GM19035 (cell line): ENCODE measurements around the gene ARPC4.
"Not testable (repeated sequence)": the region's sequence is repeated elsewhere in the genome, so short reads cannot be mapped to it uniquely, and the experiment has no call there.

ENCODE experiments used
- ATAC-seq: cut with Tn5 transposase; IDR thresholded peaks from one replicate; pipeline ENCODE4 v1.9.1; 2021; ENCODE audit not compliant: unreplicated experiment

Gene ARPC4

DNA sequence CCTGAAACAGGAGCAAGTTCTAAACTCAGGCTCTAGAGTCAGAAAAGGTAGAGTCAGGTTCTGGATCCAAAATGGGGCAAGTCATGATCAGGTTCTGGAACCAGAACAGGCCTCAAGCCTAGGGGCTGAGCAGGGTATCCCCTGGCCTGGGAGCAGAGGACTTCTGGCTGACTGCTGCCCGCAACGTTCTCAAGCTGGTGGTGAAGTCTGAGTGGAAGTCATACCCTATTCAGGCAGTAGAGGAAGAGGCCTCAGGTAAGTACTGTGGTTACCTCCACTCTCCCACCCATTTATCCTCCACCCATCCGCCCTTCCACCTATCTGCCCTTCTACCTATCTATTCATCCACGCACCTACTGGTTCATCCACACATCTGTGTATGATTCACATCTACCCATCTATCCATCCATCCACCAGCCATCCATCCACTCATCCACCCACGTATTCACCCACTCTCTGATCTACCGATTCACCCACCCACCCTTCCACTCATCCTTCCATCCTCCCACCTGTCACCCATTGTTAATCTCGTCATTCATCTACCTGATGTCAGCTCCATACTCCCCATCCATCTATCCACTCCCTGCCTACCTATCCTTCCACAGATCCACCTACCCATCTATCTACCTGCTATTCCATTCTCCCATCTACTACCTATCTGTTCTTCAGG, 25.9 kb downstream of the ARPC4 start:
- ATAC-seq, result no peak

DNA sequence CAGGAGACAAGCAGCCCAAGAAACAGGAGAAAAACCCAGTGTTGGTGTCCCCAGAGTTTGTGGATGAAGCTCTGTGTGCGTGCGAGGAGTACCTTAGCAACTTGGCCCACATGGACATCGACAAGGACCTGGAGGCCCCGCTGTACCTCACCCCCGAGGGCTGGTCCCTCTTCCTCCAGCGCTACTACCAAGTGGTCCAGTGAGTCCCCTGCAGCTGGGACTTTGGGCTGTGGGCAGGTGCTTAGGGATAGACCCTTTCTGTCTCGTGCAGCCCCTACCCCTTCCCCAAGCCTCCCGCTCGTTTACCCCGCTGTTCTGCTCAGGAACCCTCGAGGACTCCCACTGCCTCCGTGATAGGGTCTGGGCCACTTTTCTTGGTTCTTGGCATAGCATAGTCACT, 27.7 kb downstream of the ARPC4 start:
- ATAC-seq, result no peak

DNA sequence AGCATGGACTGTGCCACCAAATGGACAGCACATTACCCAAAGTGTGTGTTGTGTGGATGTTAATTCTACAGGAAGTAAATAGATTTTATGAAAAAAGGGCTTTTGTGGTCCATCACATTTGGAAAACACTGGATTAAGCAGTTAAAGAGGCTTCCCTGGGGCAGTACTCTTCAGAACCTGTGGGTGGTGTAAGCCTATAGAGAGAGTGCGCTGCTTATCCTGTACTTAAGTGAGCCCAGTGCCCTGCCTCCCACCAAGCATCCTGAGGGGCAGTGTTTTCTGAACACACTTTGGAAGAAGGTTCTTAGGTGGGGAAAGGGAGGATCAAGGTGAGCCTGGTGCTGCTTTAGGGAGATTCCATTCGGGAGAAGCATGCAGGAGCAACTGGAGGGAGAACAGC, 28.1 kb downstream of the ARPC4 start:
- no peak for ATAC-seq

- no peak for ATAC-seq
Measured at GRCh38 chr3:9825451-9826040, 32.7 kb downstream of the ARPC4 start.

DNA sequence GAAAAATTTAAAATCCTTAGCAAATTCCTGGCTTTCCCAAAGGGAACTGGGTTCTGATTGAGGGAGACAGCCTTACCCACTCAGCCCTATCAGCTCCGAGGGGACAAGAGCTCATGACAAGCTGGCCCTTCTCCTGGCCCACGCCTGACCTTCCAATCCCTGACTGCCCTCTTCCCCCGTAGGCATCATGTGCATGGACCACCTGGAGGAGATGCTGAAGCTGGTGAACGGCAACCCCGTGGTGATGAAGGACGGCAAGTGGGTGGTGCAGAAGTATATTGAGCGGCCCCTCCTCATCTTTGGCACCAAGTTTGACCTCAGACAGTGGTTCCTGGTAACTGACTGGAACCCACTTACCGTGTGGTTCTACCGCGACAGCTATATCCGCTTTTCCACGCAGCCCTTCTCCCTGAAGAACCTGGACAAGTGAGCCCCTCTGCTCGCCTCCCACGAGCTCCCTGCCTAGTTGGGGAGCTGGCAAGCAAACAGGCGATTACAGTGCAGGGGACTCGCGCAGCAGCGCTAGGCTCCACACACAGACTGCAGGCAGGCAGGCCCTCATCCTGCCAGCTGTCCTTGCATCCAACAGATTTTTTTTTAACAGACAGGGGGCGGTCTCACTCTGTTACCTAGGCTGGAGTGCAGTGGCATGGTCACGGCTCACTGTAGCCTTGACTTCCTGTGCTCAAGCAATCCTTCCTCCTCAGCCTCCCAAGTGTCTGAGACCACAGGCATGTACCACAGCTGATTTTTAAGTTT, 34.1 kb downstream of the ARPC4 start:
- ATAC-seq, result no peak

- no peak for ATAC-seq
Measured at GRCh38 chr3:9828801-9829755, 36.2 kb downstream of the ARPC4 start.

DNA sequence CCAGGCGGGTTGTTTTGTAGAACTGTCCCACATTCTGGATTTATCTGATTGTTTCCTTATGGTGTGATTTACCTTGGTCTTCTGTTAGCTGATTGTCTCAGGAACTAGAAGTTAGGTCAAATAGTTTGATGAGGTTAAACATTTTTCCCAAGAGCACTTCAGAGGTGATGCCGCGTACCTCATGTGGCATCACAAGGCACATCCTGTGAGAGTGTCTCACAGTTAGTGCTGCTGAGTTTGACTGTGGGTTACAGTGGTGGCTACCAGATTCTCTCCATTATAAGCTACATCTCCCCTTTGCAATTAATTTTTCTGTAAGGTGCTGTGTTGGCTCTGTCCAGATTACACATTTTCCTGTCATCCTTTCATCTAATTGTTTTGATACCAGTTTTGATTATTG, 38.4 kb downstream of the ARPC4 start:
- no peak for ATAC-seq

DNA sequence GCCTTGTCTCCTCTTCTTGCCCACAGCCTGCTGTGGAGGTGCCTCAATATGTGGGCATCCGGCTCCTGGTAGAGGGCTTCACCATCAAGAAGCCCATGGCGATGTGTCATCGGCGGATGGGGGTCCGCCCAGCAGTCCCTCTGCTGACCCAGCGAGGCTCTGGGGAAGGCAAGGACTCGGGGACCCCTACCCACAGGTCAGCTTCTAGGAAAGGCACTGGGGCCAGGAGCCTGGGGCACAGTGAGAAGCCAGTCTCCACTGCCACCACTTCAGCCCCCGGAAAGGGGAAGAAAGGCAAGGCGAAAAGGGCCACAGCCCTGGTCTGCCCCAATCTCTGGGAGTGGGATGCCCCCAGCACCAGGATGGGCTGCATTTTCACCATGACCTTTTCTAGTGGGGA, 40.2 kb downstream of the ARPC4 start:
- no peak for ATAC-seq

DNA sequence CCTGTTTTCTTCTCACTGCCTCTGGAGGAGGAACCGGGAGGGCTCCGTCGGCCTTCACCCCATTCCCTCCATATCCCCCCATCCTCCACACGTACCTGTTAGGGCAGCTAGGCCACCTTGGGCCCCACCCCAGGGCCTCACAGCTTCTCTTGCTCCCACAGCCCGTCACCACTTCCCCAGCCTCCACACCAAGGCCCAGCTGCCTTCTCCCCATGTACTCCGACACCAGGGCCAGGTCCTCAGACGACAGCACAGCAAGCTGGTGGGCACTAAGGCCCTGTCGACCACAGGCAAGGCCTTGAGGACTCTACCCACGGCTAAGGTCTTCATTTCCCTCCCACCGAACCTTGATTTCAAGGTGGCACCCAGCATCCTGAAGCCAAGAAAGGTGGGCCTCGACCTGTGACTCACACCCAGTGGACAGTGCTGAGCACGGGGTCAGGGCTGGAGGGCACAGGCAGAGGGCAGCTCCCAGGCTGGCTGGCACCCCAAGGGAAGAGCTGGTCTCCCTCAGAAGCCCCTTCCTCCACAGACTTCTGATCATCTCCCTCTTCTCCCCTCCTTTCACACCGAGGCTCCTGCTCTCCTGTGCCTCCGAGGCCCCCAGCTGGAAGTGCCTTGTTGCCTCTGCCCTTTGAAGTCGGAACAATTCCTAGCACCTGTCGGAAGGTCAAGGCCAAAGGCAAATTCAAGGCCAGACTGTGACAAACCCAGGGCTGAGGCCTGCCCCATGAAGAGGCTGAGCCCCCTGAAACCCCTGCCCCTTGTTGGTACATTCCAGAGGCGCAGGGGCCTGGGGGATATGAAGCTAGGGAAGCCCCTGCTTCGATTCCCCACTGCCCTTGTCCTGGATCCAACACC, 41.9 kb downstream of the ARPC4 start:
- ATAC-seq, result no peak

DNA sequence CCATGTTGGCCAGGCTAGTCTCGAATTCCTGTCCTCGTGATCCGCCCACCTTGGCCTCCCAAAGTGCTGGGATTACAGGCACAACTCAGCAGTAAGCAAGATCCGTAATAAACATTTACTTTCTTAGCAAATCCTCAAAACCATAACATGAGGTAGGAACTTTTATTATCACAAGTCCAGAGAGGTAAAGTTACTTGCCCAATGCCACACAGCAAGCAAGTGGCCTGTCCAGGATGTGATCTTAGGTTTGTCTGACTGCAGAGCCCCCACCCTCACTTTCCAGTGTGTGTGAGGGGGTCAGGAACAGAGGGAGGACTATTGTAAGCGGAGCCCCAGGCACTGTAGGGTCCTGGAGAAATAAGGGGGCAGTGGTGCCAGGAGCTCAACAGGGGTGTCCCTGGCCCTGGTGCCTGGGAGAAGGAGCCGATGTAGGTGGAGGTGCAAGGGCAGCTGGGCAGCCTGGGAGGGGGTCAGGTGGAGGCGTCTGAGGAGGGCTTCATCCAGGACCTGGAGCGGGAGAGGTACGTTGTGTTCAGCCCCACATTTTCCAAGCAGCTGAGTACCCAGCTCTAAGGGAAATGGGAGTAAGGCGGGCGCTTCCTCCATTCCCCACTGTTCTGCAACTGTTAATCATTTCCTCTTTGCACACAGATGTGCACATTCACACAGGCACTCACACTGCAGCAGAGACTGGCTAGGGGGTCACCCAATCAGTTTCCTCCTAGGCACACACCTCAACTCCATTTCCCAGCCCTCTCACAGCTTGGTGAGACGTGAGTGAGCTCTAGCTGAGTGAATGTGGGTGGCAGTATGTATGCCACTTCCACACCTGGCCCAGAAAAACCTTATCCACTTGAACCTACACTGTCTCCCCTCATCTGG, 45.1 kb downstream of the ARPC4 start:
- no peak for ATAC-seq

DNA sequence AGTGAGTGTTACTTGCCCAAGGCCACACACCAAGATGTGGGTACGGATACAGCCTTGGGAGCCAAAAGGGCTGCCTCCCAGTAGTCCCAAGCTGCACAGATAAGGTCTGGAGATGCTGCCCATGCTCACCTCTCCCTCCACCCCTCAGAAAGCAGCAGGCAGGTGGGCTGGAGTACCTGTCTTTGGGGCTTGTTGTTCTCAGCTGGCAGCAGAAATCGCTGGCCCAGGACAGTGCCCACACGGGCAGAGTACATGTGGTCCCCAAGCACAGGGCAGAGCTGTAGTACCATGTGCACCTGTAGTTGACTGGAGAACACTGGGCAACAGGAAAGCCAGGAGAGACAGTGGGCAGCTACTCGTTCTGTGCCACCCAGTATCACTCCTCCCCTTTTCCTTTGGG, 46.0 kb downstream of the ARPC4 start:
- ATAC-seq, result no peak

GRCh38 chr3:9841015-9841414, 48.1 kb downstream of the ARPC4 start:
- no peak for ATAC-seq

- ATAC-seq, result peak; percentile 97
Measured at GRCh38 chr3:9843715-9844438, 51.0 kb downstream of the ARPC4 start, which contains the start of gene RPUSD3. Gene RPUSD3, minus strand, starts transcription at chr3:9844008. Its CDS starts 18 bp downstream, at chr3:9843990.

- no peak for ATAC-seq
Measured at GRCh38 chr3:9846231-9846630, 53.3 kb downstream of the ARPC4 start.

DNA sequence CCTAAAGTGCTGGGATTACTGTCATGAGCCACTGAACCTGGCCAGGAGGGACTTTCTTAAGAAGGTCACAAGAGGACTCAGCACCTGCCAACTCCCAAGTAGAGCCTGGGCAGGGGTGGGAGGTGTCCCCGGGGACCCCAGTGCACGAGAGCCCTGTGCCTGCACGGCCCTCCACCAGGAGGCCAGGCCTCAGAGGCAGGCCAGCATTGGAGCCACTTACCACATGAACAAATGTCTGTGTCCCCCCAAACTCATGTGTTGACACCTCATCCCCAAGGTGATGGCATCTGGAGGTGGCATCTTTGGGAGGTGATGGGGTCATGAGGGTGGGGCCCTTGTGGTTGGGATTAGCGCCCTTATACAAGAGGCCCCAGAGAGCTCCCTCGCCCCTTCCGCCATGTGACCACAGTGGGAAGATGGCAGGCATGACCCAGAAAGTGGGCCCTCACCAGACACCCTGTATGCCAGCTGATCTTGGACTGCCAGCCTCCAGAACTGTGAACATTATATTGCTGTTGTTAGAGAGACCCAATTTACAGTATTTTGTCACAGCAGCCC, 54.1 kb downstream of the ARPC4 start:
- no peak for ATAC-seq

- not testable (repeated sequence) for ATAC-seq
Measured at GRCh38 chr3:9847870-9848269, 55.0 kb downstream of the ARPC4 start.

GRCh38 chr3:9848860-9849259, 56.0 kb downstream of the ARPC4 start:
- ATAC-seq, result not testable (repeated sequence)

DNA sequence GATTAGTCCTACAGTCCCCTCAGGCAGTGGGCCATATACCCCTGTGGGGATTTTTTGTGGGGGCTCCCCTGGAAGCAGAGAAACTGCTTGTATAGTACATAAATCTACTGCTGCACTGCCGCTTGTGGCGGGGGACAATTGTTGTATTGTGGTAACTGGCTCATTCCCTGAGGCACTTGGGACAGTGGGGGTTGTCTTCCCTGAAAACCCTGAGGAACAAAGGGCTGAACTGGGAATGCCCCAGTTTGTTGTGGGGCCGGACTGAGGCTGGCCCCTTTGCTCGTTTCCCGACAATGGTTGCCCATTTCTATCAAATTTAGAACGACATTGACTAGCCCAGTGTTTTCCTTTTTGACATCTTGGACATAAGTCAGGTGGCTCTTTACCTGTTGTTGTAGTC, 58.5 kb downstream of the ARPC4 start:
- ATAC-seq, result not testable (repeated sequence)
